GM18951 (cell line): ENCODE results near the gene KIFC1.

Experiments
- POLR2A ChIP-seq: IDR thresholded peaks from 4 replicates; pipeline ENCODE4 v1.6.1; 2011; ENCODE audit warnings: mild to moderate bottlenecking; ENCODE audit not compliant: insufficient read length, insufficient read depth; ENCODE audit errors: extremely low read depth
- in situ Hi-C: fragments of 300-500 bp; cut with MboI; formaldehyde crosslinking; loops from one replicate; pipeline ENCODE4 v1.12.0; 2022; ENCODE audit warnings: low sequenced_read_pairs, mixed read lengths, inconsistent platforms; ENCODE audit not compliant: unreplicated experiment

Gene KIFC1

GRCh38 chr6:33443025-33443424, 51.4 kb downstream of the KIFC1 start:
- TF ChIP-seq POLR2A = no peak
- in situ Hi-C loops = no loop called here

- in situ Hi-C loops = no loop called here
- TF ChIP-seq POLR2A = no peak
Observed at GRCh38 chr6:33443619-33444504, 52.2 kb downstream of the KIFC1 start.

GRCh38 chr6:33445119-33445603, 53.5 kb downstream of the KIFC1 start:
- in situ Hi-C loops = no loop called here

GRCh38 chr6:33446356-33446755, 54.7 kb downstream of the KIFC1 start:
- in situ Hi-C loops = no loop called here
- TF ChIP-seq POLR2A = no peak

More at GRCh38 chr6:33445119-33445603, 53.5 kb downstream of the KIFC1 start:
- no peak for TF ChIP-seq POLR2A

- in situ Hi-C loops = no loop called here
Observed at GRCh38 chr6:33450434-33450833, 58.8 kb downstream of the KIFC1 start.

GRCh38 chr6:33451606-33452005, 60.0 kb downstream of the KIFC1 start:
- in situ Hi-C loops = no loop called here

More at GRCh38 chr6:33450434-33450833, 58.8 kb downstream of the KIFC1 start:
- TF ChIP-seq POLR2A = no peak

GRCh38 chr6:33452496-33452895, 60.9 kb downstream of the KIFC1 start:
- in situ Hi-C loops = no loop called here
- TF ChIP-seq POLR2A = no peak

More at GRCh38 chr6:33451606-33452005, 60.0 kb downstream of the KIFC1 start:
- TF ChIP-seq POLR2A = no peak

- in situ Hi-C loops = no loop called here
- no peak for TF ChIP-seq POLR2A
Observed at GRCh38 chr6:33453393-33454008, 61.9 kb downstream of the KIFC1 start.

- in situ Hi-C loops = no loop called here
- peak; percentile 95 for TF ChIP-seq POLR2A
Observed at GRCh38 chr6:33454009-33454946, 62.7 kb downstream of the KIFC1 start, which contains the start of gene ZBTB9. Gene ZBTB9 (plus strand): TSS chr6:33454576. CDS start chr6:33455101, 525 bp downstream.

GRCh38 chr6:33455051-33455450, 63.4 kb downstream of the KIFC1 start:
- in situ Hi-C loops = no loop called here
- TF ChIP-seq POLR2A = no peak

- in situ Hi-C loops = no loop called here
- TF ChIP-seq POLR2A = no peak
Observed at GRCh38 chr6:33456156-33456555, 64.5 kb downstream of the KIFC1 start.

GRCh38 chr6:33458676-33459075, 67.1 kb downstream of the KIFC1 start:
- in situ Hi-C loops = no loop called here
- TF ChIP-seq POLR2A = no peak

- in situ Hi-C loops = no loop called here
- no peak for TF ChIP-seq POLR2A
Observed at GRCh38 chr6:33459226-33459625, 67.6 kb downstream of the KIFC1 start.
